Keratinocyte (primary cell): ENCODE measurements around the gene VIT.

Experiments
- EZH2 ChIP-seq: IDR thresholded peaks from one replicate; pipeline ENCODE4 v1.6.1; 2012; ENCODE audit warnings: inconsistent platforms, mild to moderate bottlenecking, low read length, moderate library complexity
- TF ChIP-seq, protein P1 (sequence below), 3 experiments: IDR thresholded peaks in 1 of 3; conservative IDR thresholded peaks in 1 of 3; optimal IDR thresholded peaks in 1 of 3; 2 replicates in 2 of 3; 3 replicates in 1 of 3; pipeline versions ENCODE3 to v1.5.1; 2011; ENCODE audit warnings: low read length in 3 of 3, mild to moderate bottlenecking in 3 of 3, moderate library complexity in 2 of 3, control low read depth in 1 of 3, inconsistent platforms in 1 of 3; ENCODE audit not compliant: insufficient read depth in 2 of 3; ENCODE audit errors: extremely low read depth in 1 of 3

DNA sequence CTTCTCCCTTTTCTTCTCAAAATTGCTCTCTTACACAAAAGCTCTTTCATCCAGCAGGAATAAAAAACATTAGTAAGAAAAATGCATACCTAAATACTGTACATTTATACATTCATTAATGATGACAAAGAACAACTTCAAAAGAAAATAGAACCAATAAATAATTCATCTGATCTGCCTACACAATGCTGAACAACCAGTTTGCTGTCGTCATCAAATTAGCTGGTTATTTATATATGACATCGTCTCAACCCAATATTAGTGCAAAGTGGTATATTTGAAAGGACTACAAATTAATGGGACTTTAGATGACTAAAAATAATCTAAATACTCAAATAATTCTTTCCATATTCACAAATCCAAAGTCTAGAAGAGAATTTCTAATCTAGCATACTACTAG, 24.8 kb upstream of the VIT start:
- TF ChIP-seq, protein P1, sequence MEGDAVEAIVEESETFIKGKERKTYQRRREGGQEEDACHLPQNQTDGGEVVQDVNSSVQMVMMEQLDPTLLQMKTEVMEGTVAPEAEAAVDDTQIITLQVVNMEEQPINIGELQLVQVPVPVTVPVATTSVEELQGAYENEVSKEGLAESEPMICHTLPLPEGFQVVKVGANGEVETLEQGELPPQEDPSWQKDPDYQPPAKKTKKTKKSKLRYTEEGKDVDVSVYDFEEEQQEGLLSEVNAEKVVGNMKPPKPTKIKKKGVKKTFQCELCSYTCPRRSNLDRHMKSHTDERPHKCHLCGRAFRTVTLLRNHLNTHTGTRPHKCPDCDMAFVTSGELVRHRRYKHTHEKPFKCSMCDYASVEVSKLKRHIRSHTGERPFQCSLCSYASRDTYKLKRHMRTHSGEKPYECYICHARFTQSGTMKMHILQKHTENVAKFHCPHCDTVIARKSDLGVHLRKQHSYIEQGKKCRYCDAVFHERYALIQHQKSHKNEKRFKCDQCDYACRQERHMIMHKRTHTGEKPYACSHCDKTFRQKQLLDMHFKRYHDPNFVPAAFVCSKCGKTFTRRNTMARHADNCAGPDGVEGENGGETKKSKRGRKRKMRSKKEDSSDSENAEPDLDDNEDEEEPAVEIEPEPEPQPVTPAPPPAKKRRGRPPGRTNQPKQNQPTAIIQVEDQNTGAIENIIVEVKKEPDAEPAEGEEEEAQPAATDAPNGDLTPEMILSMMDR (optimal IDR thresholded peaks at IDR 0.05 in 1 of 3, IDR thresholded peaks at IDR 0.05 in 1 of 3, conservative IDR thresholded peaks at IDR 0.05 in 1 of 3; ENCODE audit: extremely low read depth in 1 of 3, insufficient read depth in 2 of 3, low read length in 3 of 3), result no peak
- no peak for TF ChIP-seq EZH2
